ENCODE results near the gene POTED.
"Not testable (repeated sequence)": the region's sequence is repeated elsewhere in the genome, so short reads cannot be mapped to it uniquely, and the experiment has no call there.

POTED gene

DNA sequence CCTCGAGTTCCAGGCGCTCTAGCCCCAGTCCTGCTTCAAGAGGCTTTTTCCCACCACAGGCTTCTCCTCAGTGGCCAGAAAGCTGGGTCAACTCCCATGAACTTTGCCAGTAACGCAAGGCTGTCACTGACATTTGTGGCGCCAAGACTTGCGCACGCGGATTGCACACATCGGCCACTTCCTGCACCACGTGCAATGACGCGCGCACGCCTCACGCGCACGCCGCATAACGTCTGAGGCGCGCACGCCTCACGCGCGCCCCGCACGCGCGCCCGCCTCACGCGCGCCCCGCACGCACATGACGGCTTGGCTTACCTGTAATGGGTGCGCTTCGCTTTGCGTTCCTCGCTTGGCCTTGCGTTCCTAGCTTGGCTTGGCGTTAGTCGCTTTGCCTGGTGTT is at the start of gene POTED:
Gene POTED, plus strand, starts transcription at position 301 of the 400 bp plus-strand sequence. CDS start 452 bp downstream, outside the sequence.
- DNase-seq (ENCODE audit: extremely low read depth, low read depth) = not testable (repeated sequence)

DNA sequence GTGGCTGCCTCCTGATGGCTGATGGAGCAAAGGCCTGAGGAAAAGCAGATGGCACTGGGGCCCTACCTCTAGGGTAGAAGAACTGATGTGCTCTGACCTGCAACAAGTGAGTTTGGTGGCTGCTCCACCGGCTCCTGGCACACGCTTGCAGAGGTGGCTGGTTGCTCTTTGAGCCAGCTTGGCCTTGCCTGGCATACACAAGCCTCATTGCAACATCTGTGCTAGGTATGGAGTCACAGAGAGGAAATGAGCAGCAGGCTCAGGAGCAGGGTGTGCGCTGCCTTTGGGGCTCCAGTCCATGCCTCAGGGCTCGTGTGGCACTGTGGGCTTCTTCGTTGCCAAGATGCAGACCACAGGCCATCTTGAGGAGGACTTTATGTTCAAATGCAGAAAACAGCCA is 40.5 kb downstream of the POTED start:
- DNase-seq (ENCODE audit: extremely low read depth, low read depth) = not testable (repeated sequence)

DNA sequence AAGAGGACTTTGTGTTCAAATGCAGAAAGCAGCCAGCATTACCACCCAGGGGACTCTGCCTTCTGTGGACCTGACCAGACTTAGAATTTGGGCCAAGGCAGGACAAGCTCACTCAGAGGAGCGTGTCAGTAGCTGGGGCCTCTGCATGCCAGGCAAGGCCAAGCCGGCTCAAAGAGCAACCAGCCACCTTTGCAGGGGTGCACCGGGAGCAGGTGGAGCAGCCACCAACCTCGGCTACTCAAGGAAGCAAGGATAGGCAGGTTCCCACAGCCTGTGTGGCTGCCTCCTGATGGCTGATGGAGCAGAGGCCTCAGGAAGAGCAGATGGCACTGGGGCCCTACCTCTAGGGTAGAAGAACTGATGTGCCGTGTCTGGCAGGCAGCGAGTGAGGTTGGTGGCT is 42.2 kb downstream of the POTED start:
- not testable (repeated sequence) for DNase-seq (ENCODE audit: extremely low read depth, low read depth)
